Activated naive CD8-positive, alpha-beta T cell treated with anti-CD3 and anti-CD28 coated beads, Interleukin-2, amount 50 U/mL, for 24 hours (primary cell): ENCODE measurements around the gene OAF.

Experiments
- ATAC-seq: fragments of 150-1000 bp; cut with Tn5 transposase; one replicate; pipeline ENCODE4 v1.10.0; 2021
- DNase-seq: peaks from one replicate; pipeline ENCODE4 v3.0.0; 2021
- H3K27ac Mint-ChIP-seq: one replicate; pipeline ENCODE4 v1.8.0; 2021; ENCODE audit warnings: mild to moderate bottlenecking, mixed read lengths
- H3K27me3 Mint-ChIP-seq: one replicate; pipeline ENCODE4 v1.8.0; 2021; ENCODE audit warnings: mixed read lengths
- H3K36me3 Mint-ChIP-seq: one replicate; pipeline ENCODE4 v1.8.0; 2021; ENCODE audit warnings: low read depth, mixed read lengths
- H3K4me1 Mint-ChIP-seq: one replicate; pipeline ENCODE4 v1.8.0; 2021; ENCODE audit warnings: mixed read lengths
- H3K4me3 Mint-ChIP-seq: one replicate; pipeline ENCODE4 v1.8.0; 2021; ENCODE audit warnings: mild to moderate bottlenecking, moderate library complexity, mixed read lengths
- H3K9me3 Mint-ChIP-seq: one replicate; pipeline ENCODE4 v1.8.0; 2021; ENCODE audit warnings: mixed read lengths

OAF gene

GRCh38 chr11:120219232-120219937 lies 8.6 kb downstream of the OAF start:
- H3K4me3 Mint-ChIP-seq = no peak overlapping the region
- ATAC-seq (no peak), DNase-seq (no peak)
- H3K27me3 Mint-ChIP-seq = peaks cover 3% of the 10 kb centered on the region
- H3K9me3 Mint-ChIP-seq = no peaks in the 10 kb centered on the region
- no peaks in the 10 kb centered on the region for H3K36me3 Mint-ChIP-seq
- peaks cover 7% of the 10 kb centered on the region for H3K4me1 Mint-ChIP-seq
- H3K27ac Mint-ChIP-seq = no peak overlapping the region

- no peak overlapping the region for H3K27ac Mint-ChIP-seq
- no peaks in the 10 kb centered on the region for H3K36me3 Mint-ChIP-seq
- H3K4me1 Mint-ChIP-seq = peaks cover 12% of the 10 kb centered on the region
- no peak for ATAC-seq
- no peak for DNase-seq
- H3K4me3 Mint-ChIP-seq = no peak overlapping the region
- peaks cover 5% of the 10 kb centered on the region for H3K27me3 Mint-ChIP-seq
- H3K9me3 Mint-ChIP-seq = no peaks in the 10 kb centered on the region
Measured at GRCh38 chr11:120219938-120220746, 9.3 kb downstream of the OAF start.

DNA sequence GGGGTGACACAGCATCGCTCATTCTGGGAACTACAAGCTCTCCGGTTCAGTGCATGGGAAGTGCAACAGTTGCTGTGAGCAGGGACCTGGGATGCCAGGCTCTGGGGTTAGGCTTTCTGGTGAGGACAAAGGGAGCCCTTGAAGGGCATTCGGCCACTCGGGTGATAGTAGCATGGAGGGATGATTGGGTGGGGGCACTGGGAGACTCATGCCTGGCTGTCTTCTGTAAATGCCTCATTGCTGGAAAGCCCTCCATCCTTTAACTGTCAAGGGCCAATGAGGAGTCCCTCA lies 9.9 kb downstream of the OAF start:
- DNase-seq (no peak), ATAC-seq (no peak)
- Mint-ChIP-seq H3K36me3 (no peaks in the 10 kb centered on the region), H3K4me3 (no peak overlapping the region), H3K9me3 (no peaks in the 10 kb centered on the region), H3K27ac (no peak overlapping the region), H3K4me1 (peaks cover 14% of the 10 kb centered on the region), H3K27me3 (peaks cover 5% of the 10 kb centered on the region)

GRCh38 chr11:120221115-120221752 lies 10.4 kb downstream of the OAF start:
- Mint-ChIP-seq H3K27me3 (peaks cover 8% of the 10 kb centered on the region), H3K36me3 (no peaks in the 10 kb centered on the region), H3K4me3 (no peak overlapping the region), H3K9me3 (no peaks in the 10 kb centered on the region), H3K27ac (no peak overlapping the region), H3K4me1 (peaks cover 14% of the 10 kb centered on the region)
- ATAC-seq = peak; percentile 74
- no peak for DNase-seq

DNA sequence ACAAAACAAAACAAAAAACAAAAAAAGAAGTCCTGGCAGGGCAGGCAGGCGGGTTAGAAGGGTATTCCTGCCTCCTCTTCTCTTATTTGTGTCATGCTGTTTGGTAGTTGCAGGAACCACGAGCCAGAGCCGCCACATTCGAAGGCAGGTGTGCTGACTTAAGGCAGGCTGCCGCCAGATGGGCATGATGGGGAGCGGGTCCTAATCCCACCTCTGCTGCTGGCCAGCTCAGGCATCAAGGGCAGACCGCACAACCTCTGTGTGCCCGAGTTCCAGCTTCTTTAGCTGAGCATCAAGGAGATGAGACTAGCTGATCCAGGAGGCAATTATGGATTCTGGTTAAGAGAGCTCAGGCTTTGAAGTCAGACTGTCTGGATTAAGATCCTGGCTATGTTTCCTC lies 12.1 kb downstream of the OAF start:
- no peaks in the 10 kb centered on the region for H3K9me3 Mint-ChIP-seq
- peaks cover 8% of the 10 kb centered on the region for H3K27me3 Mint-ChIP-seq
- no peak overlapping the region for H3K4me3 Mint-ChIP-seq
- ATAC-seq (no peak), DNase-seq (no peak)
- H3K36me3 Mint-ChIP-seq = no peaks in the 10 kb centered on the region
- no peak overlapping the region for H3K27ac Mint-ChIP-seq
- peaks cover 14% of the 10 kb centered on the region for H3K4me1 Mint-ChIP-seq

- H3K4me3 Mint-ChIP-seq = no peak overlapping the region
- H3K27ac Mint-ChIP-seq = no peak overlapping the region
- H3K36me3 Mint-ChIP-seq = no peaks in the 10 kb centered on the region
- DNase-seq (no peak), ATAC-seq (no peak)
- peaks cover 8% of the 10 kb centered on the region for H3K27me3 Mint-ChIP-seq
- peaks cover 14% of the 10 kb centered on the region for H3K4me1 Mint-ChIP-seq
- no peaks in the 10 kb centered on the region for H3K9me3 Mint-ChIP-seq
Measured at GRCh38 chr11:120223793-120224192, 13.0 kb downstream of the OAF start.

- ATAC-seq (no peak), DNase-seq (no peak)
- Mint-ChIP-seq H3K27me3 (peaks cover 8% of the 10 kb centered on the region), H3K36me3 (no peaks in the 10 kb centered on the region), H3K4me3 (no peak overlapping the region), H3K27ac (no peak overlapping the region), H3K9me3 (no peaks in the 10 kb centered on the region), H3K4me1 (peaks cover 14% of the 10 kb centered on the region)
Measured at GRCh38 chr11:120224361-120224760, 13.5 kb downstream of the OAF start.

- no peak for DNase-seq
- Mint-ChIP-seq H3K9me3 (no peaks in the 10 kb centered on the region), H3K36me3 (no peaks in the 10 kb centered on the region), H3K4me3 (no peak overlapping the region), H3K27ac (no peak overlapping the region), H3K27me3 (peaks cover 8% of the 10 kb centered on the region), H3K4me1 (peaks cover 14% of the 10 kb centered on the region)
- ATAC-seq = no peak
Measured at GRCh38 chr11:120224972-120225909, 14.4 kb downstream of the OAF start.

GRCh38 chr11:120226242-120226641 lies 15.4 kb downstream of the OAF start:
- Mint-ChIP-seq H3K27me3 (peaks cover 8% of the 10 kb centered on the region), H3K9me3 (no peaks in the 10 kb centered on the region), H3K27ac (no peak overlapping the region), H3K4me1 (peaks cover 11% of the 10 kb centered on the region), H3K4me3 (no peak overlapping the region), H3K36me3 (no peaks in the 10 kb centered on the region)
- ATAC-seq (no peak), DNase-seq (no peak)

DNA sequence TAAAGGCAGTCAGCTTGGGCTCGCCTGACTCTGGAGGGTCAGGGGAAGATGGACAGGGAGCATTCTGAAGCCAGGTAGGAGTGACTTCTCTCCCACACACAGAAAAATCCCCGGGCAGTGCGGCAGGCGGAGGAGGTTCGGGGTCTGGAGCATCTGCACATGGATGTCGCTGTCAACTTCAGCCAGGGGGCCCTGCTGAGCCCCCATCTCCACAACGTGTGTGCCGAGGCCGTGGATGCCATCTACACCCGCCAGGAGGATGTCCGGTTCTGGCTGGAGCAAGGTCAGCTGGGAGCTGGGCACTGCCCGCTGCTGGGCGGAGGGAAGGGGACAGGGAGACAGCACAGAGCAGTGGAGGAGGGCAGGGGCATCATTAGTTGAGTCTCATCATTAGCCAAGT lies 15.9 kb downstream of the OAF start:
- H3K4me3 Mint-ChIP-seq = no peak overlapping the region
- no peak for DNase-seq
- no peaks in the 10 kb centered on the region for H3K9me3 Mint-ChIP-seq
- no peaks in the 10 kb centered on the region for H3K36me3 Mint-ChIP-seq
- H3K27me3 Mint-ChIP-seq = peaks cover 8% of the 10 kb centered on the region
- H3K4me1 Mint-ChIP-seq = peaks cover 8% of the 10 kb centered on the region
- ATAC-seq = no peak
- no peak overlapping the region for H3K27ac Mint-ChIP-seq

DNA sequence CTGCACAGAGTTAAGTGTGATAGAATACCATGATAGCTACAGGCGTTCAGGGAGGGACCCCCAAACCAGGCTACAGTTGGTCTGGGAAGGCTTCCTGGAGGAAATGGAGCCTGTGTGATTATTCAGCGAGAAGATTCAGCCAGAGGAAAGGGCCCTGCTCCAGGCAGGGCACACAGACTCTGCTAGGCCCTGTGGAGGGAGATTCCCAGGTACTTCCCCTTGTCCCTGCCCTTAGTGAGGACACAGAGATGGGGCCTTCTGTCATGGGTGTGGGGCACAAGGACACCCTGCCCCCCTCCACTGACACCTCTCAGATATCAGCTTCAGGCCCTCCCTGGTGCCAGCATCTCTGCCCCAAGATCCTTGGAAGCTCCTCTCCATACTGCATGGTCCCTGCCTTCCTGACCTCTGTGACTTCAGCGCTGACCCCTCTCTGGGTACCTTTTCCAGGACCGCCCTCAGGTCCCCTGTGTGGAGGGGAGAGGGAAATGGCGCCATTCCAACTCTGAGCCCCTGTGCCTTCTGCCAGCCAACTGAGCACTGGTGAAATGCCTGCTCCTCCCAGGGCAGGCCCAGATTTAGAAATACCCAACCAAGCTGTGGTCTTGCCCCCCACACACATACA lies 16.5 kb downstream of the OAF start:
- Mint-ChIP-seq H3K9me3 (no peaks in the 10 kb centered on the region), H3K27ac (no peak overlapping the region), H3K4me1 (peaks cover 8% of the 10 kb centered on the region), H3K36me3 (no peaks in the 10 kb centered on the region), H3K4me3 (no peak overlapping the region), H3K27me3 (peaks cover 8% of the 10 kb centered on the region)
- no peak for DNase-seq
- no peak for ATAC-seq

DNA sequence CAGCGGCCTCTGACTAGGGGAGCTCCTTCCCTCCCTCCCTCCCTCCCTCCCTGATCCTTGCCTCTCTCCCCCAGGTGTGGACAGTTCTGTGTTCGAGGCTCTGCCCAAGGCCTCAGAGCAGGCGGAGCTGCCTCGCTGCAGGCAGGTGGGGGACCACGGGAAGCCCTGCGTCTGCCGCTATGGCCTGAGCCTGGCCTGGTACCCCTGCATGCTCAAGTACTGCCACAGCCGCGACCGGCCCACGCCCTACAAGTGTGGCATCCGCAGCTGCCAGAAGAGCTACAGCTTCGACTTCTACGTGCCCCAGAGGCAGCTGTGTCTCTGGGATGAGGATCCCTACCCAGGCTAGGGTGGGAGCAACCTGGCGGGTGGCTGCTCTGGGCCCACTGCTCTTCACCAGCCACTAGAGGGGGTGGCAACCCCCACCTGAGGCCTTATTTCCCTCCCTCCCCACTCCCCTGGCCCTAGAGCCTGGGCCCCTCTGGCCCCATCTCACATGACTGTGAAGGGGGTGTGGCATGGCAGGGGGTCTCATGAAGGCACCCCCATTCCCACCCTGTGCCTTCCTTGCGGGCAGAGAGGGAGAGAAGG lies 18.1 kb downstream of the OAF start:
- no peak overlapping the region for H3K4me3 Mint-ChIP-seq
- no peaks in the 10 kb centered on the region for H3K9me3 Mint-ChIP-seq
- peaks cover 8% of the 10 kb centered on the region for H3K4me1 Mint-ChIP-seq
- DNase-seq (no peak), ATAC-seq (no peak)
- peaks cover 10% of the 10 kb centered on the region for H3K27me3 Mint-ChIP-seq
- H3K27ac Mint-ChIP-seq = no peak overlapping the region
- H3K36me3 Mint-ChIP-seq = no peaks in the 10 kb centered on the region

DNA sequence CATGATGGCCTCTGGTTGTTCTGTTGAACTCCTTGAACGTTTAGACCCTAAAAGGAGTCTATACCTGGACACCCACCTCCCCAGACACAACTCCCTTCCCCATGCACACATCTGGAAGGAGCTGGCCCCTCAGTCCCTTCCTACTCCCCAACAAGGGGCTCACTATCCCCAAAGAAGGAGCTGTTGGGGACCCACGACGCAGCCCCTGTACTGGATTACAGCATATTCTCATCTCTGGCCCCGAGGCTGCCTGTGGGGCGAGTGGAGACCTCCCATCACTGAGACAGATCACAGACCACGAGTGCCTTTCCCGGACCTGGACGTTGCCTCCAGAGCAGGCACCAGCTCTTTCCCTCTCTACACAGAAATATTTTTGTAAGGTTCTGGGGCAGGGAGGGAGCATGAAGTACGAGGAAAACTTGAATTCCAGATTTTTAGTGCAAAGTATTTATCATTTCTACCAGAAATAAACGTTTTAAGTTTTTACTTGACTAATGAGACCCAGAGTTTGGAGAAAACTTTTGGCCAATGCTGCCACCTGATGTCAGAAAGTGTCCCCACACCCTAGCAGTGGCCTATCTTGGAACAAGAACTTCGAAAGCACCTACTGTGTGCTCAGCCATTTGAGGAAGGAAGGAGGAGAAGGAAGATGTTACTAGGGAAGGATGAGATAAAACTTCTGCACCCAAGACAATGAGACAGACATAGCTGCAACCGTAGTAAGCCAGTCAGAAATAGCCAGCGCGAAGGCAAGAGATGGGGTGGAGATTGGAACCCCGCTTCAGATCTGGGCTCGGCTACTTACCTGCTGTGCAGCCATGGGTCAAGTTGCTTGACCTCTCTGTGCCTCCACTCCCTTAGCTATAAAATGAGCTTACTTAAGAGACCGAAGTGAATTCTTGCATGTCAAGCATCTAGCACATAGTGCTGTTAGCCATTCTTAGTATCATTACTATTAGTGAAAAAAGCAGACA lies 18.9 kb downstream of the OAF start:
- H3K27me3 Mint-ChIP-seq = peaks cover 10% of the 10 kb centered on the region
- peak; percentile 27 for DNase-seq
- no peak overlapping the region for H3K4me3 Mint-ChIP-seq

More for the DNA sequence above, 18.9 kb downstream of the OAF start:
- no peak for ATAC-seq
- H3K27ac Mint-ChIP-seq = no peak overlapping the region
- H3K36me3 Mint-ChIP-seq = no peaks in the 10 kb centered on the region
- H3K9me3 Mint-ChIP-seq = no peaks in the 10 kb centered on the region
- H3K4me1 Mint-ChIP-seq = peaks cover 4% of the 10 kb centered on the region
